CD4-positive, CD25-positive, alpha-beta regulatory T cell (primary cell): ENCODE data around the gene C16orf95. TPM values are rescaled to one million over a fixed set of nuclear protein-coding genes. Genes with fewer than 3 reads are reported as not detected.

ENCODE experiments used
- ATAC-seq, 2 donors: fragments of 150-1000 bp; cut with Tn5 transposase; one replicate each; pipeline ENCODE4 v1.10.0; 2021; ENCODE audit warnings: low read depth in 2 of 2, moderate number of reproducible peaks in 2 of 2, moderate library complexity in 1 of 2
- DNase-seq, 3 donors: peaks; one replicate each; pipeline versions ENCODE4 v3.0.0 to v3.0.0-alpha.2; 2012 to 2022; ENCODE audit warnings: mixed read lengths in 1 of 3
- H3K27ac ChIP-seq: one replicate; pipeline ENCODE4 v1.7.0; 2013; ENCODE audit warnings: mild to moderate bottlenecking, low read length; ENCODE audit not compliant: insufficient read depth, poor library complexity, severe bottlenecking
- H3K27me3 ChIP-seq: one replicate; pipeline ENCODE4 v1.7.0; 2013; ENCODE audit warnings: low read length; ENCODE audit not compliant: control insufficient read depth, insufficient read depth
- H3K36me3 ChIP-seq: one replicate; pipeline ENCODE4 v1.7.0; 2013; ENCODE audit warnings: mild to moderate bottlenecking, low read length, moderate library complexity; ENCODE audit not compliant: control insufficient read depth, insufficient read depth
- H3K4me1 ChIP-seq: 2 replicates; pipeline ENCODE4 v1.7.0; 2013; ENCODE audit warnings: mild to moderate bottlenecking, low read length; ENCODE audit not compliant: insufficient read depth, control insufficient read depth, poor library complexity, severe bottlenecking
- H3K4me3 ChIP-seq: one replicate; pipeline ENCODE4 v1.7.0; 2013; ENCODE audit warnings: low read depth, mild to moderate bottlenecking, low read length, moderate library complexity
- H3K9me3 ChIP-seq, 2 experiments: 1 replicate in 1 of 2; 2 replicates in 1 of 2; pipeline ENCODE4 v1.7.0; 2013; ENCODE audit warnings: low read length in 2 of 2, mild to moderate bottlenecking in 1 of 2, moderate library complexity in 1 of 2; ENCODE audit not compliant: control insufficient read depth in 2 of 2
- H3K27ac Mint-ChIP-seq, 3 donors: one replicate each; pipeline ENCODE4 v1.8.0; 2020 to 2022; ENCODE audit warnings: mild to moderate bottlenecking in 3 of 3, mixed read lengths in 3 of 3, moderate library complexity in 2 of 3
- H3K27me3 Mint-ChIP-seq: one replicate; pipeline ENCODE4 v1.8.0; 2022; ENCODE audit warnings: mild to moderate bottlenecking, mixed read lengths
- H3K36me3 Mint-ChIP-seq: one replicate; pipeline ENCODE4 v1.8.0; 2020; ENCODE audit warnings: mixed read lengths
- H3K4me1 Mint-ChIP-seq, 4 donors: one replicate each; pipeline ENCODE4 v1.8.0; 2020 to 2022; ENCODE audit warnings: mixed read lengths in 4 of 4, mild to moderate bottlenecking in 1 of 4
- H3K4me3 Mint-ChIP-seq, 4 donors: one replicate each; pipeline ENCODE4 v1.8.0; 2020 to 2022; ENCODE audit warnings: mild to moderate bottlenecking in 4 of 4, mixed read lengths in 4 of 4, moderate library complexity in 3 of 4
- H3K9me3 Mint-ChIP-seq, 7 donors: one replicate each; pipeline ENCODE4 v1.8.0; 2020 to 2022; ENCODE audit warnings: mixed read lengths in 7 of 7, mild to moderate bottlenecking in 3 of 7, moderate library complexity in 2 of 7
- polyA plus RNA-seq, 4 donors: library from polyadenylated mRNA; unstranded; fragments of 300-500 nt; fragmentation: Illumina TruSeq; gene quantifications; one replicate each; pipeline ENCODE4 v1.2.3, GENCODE V29; 2021
- total RNA-seq: library from RNA; stranded (reverse); gene quantifications from one replicate; pipeline ENCODE4 v1.2.3, GENCODE V29; 2022

Gene C16orf95
- total and polyA plus RNA-seq, 5 donors from 2014 or later = 2.1 to 8.8 (median 2.9) TPM

GRCh38 chr16:87334651-87335624 is 17.7 kb upstream of the C16orf95 start:
- peaks cover 41% of the 10 kb centered on the region for H3K36me3 ChIP-seq
- H3K9me3 Mint-ChIP-seq = no peaks in the 10 kb centered on the region
- no peaks in the 10 kb centered on the region for H3K9me3 ChIP-seq
- H3K27ac Mint-ChIP-seq = peak overlapping the region in 1 of 3 donors; percentile 67
- no peaks in the 10 kb centered on the region for H3K4me1 ChIP-seq
- peaks cover 0 to 7% (median 1%) of the 10 kb centered on the region in 4 donors for H3K4me1 Mint-ChIP-seq
- H3K4me3 ChIP-seq = no peak overlapping the region
- H3K27ac ChIP-seq = no peak overlapping the region
- ATAC-seq (no peak), DNase-seq (no peak)
- no peaks in the 10 kb centered on the region for H3K27me3 Mint-ChIP-seq
- no peaks in the 10 kb centered on the region for H3K27me3 ChIP-seq
- no peak overlapping the region for H3K4me3 Mint-ChIP-seq
- peaks cover 23% of the 10 kb centered on the region for H3K36me3 Mint-ChIP-seq

- H3K27me3 Mint-ChIP-seq = no peaks in the 10 kb centered on the region
- Histone ChIP-seq H3K27me3 (no peaks in the 10 kb centered on the region), H3K27ac (no peak overlapping the region), H3K4me1 (no peaks in the 10 kb centered on the region), H3K36me3 (peaks cover 45% of the 10 kb centered on the region), H3K4me3 (no peak overlapping the region), H3K9me3 (no peaks in the 10 kb centered on the region)
- DNase-seq (no peak), ATAC-seq (no peak)
- peaks cover 17% of the 10 kb centered on the region for H3K36me3 Mint-ChIP-seq
- no peak overlapping the region for H3K4me3 Mint-ChIP-seq
- H3K4me1 Mint-ChIP-seq = peaks cover 0 to 6% (median 1%) of the 10 kb centered on the region in 4 donors
- no peaks in the 10 kb centered on the region for H3K9me3 Mint-ChIP-seq
- peak overlapping the region in 1 of 3 donors; percentile 11 for H3K27ac Mint-ChIP-seq
Observed at GRCh38 chr16:87333581-87334331, 16.6 kb upstream of the C16orf95 start.

- DNase-seq = no peak
- no peaks in the 10 kb centered on the region for H3K9me3 ChIP-seq
- H3K4me1 ChIP-seq = no peaks in the 10 kb centered on the region
- no peak overlapping the region for H3K4me3 ChIP-seq
- H3K36me3 ChIP-seq = peaks cover 50% of the 10 kb centered on the region
- H3K27ac ChIP-seq = no peak overlapping the region
- no peaks in the 10 kb centered on the region for H3K9me3 Mint-ChIP-seq
- H3K4me1 Mint-ChIP-seq = peaks cover 0 to 5% (median 1%) of the 10 kb centered on the region in 4 donors
- H3K27me3 ChIP-seq = no peaks in the 10 kb centered on the region
- H3K36me3 Mint-ChIP-seq = peaks cover 15% of the 10 kb centered on the region
- H3K27ac Mint-ChIP-seq = no peak overlapping the region
- H3K4me3 Mint-ChIP-seq = no peak overlapping the region
- no peaks in the 10 kb centered on the region for H3K27me3 Mint-ChIP-seq
- no peak for ATAC-seq
Observed at GRCh38 chr16:87333101-87333500, 15.9 kb upstream of the C16orf95 start.

- H3K9me3 Mint-ChIP-seq = no peaks in the 10 kb centered on the region
- peaks cover 54% of the 10 kb centered on the region for H3K36me3 ChIP-seq
- H3K27ac Mint-ChIP-seq = no peak overlapping the region
- no peak overlapping the region for H3K4me3 Mint-ChIP-seq
- no peak for DNase-seq
- no peaks in the 10 kb centered on the region for H3K27me3 ChIP-seq
- H3K27ac ChIP-seq = no peak overlapping the region
- no peaks in the 10 kb centered on the region for H3K9me3 ChIP-seq
- H3K36me3 Mint-ChIP-seq = peaks cover 13% of the 10 kb centered on the region
- H3K4me1 Mint-ChIP-seq = peaks cover 0 to 1% (median under 1%) of the 10 kb centered on the region in 4 donors
- ATAC-seq = no peak
- no peaks in the 10 kb centered on the region for H3K27me3 Mint-ChIP-seq
- no peak overlapping the region for H3K4me3 ChIP-seq
- no peaks in the 10 kb centered on the region for H3K4me1 ChIP-seq
Observed at GRCh38 chr16:87332150-87332549, 15.0 kb upstream of the C16orf95 start.

- DNase-seq (no peak), ATAC-seq (no peak)
- Histone ChIP-seq H3K27me3 (no peaks in the 10 kb centered on the region), H3K36me3 (peaks cover 54% of the 10 kb centered on the region), H3K9me3 (no peaks in the 10 kb centered on the region), H3K27ac (no peak overlapping the region), H3K4me1 (no peaks in the 10 kb centered on the region), H3K4me3 (no peak overlapping the region)
- no peaks in the 10 kb centered on the region for H3K27me3 Mint-ChIP-seq
- no peaks in the 10 kb centered on the region for H3K9me3 Mint-ChIP-seq
- H3K4me3 Mint-ChIP-seq = no peak overlapping the region
- H3K36me3 Mint-ChIP-seq = peaks cover 12% of the 10 kb centered on the region
- H3K27ac Mint-ChIP-seq = peak overlapping the region in 1 of 3 donors; percentile 72
- H3K4me1 Mint-ChIP-seq = peaks cover 0 to 3% (median 0%) of the 10 kb centered on the region in 4 donors
Observed at GRCh38 chr16:87331241-87331801, 14.1 kb upstream of the C16orf95 start.

- no peaks in the 10 kb centered on the region for H3K9me3 Mint-ChIP-seq
- H3K36me3 Mint-ChIP-seq = peaks cover 12% of the 10 kb centered on the region
- H3K27ac Mint-ChIP-seq = peak overlapping the region in 1 of 3 donors; percentile 72
- Histone ChIP-seq H3K4me1 (no peaks in the 10 kb centered on the region), H3K9me3 (no peaks in the 10 kb centered on the region), H3K27me3 (no peaks in the 10 kb centered on the region), H3K4me3 (no peak overlapping the region), H3K36me3 (peaks cover 51% of the 10 kb centered on the region), H3K27ac (no peak overlapping the region)
- no peak overlapping the region for H3K4me3 Mint-ChIP-seq
- H3K27me3 Mint-ChIP-seq = no peaks in the 10 kb centered on the region
- DNase-seq (no peak), ATAC-seq (no peak)
- peaks cover 0 to 3% (median 1%) of the 10 kb centered on the region in 4 donors for H3K4me1 Mint-ChIP-seq
Observed at GRCh38 chr16:87330646-87331045, 13.5 kb upstream of the C16orf95 start.

- Mint-ChIP-seq H3K4me1 (peaks cover 0 to 5% (median 1%) of the 10 kb centered on the region in 4 donors), H3K9me3 (no peaks in the 10 kb centered on the region), H3K4me3 (no peak overlapping the region), H3K27ac (peak overlapping the region in 1 of 3 donors; percentile 72), H3K27me3 (no peaks in the 10 kb centered on the region), H3K36me3 (peaks cover 12% of the 10 kb centered on the region)
- Histone ChIP-seq H3K27me3 (no peaks in the 10 kb centered on the region), H3K4me3 (no peak overlapping the region), H3K27ac (no peak overlapping the region), H3K9me3 (no peaks in the 10 kb centered on the region), H3K4me1 (no peaks in the 10 kb centered on the region), H3K36me3 (peaks cover 50% of the 10 kb centered on the region)
- DNase-seq = no peak
- no peak for ATAC-seq
Observed at GRCh38 chr16:87330257-87330624, 13.0 kb upstream of the C16orf95 start.
